TTC549 (cell line): Measurements from ENCODE around the gene MLXIP.

Experiments used
- FAIRE-seq: peaks from 2 replicates; lab custom pipeline; 2012; peaks lifted over from hg19 to GRCh38; lab: Jason Lieb, UNC

Gene MLXIP

DNA sequence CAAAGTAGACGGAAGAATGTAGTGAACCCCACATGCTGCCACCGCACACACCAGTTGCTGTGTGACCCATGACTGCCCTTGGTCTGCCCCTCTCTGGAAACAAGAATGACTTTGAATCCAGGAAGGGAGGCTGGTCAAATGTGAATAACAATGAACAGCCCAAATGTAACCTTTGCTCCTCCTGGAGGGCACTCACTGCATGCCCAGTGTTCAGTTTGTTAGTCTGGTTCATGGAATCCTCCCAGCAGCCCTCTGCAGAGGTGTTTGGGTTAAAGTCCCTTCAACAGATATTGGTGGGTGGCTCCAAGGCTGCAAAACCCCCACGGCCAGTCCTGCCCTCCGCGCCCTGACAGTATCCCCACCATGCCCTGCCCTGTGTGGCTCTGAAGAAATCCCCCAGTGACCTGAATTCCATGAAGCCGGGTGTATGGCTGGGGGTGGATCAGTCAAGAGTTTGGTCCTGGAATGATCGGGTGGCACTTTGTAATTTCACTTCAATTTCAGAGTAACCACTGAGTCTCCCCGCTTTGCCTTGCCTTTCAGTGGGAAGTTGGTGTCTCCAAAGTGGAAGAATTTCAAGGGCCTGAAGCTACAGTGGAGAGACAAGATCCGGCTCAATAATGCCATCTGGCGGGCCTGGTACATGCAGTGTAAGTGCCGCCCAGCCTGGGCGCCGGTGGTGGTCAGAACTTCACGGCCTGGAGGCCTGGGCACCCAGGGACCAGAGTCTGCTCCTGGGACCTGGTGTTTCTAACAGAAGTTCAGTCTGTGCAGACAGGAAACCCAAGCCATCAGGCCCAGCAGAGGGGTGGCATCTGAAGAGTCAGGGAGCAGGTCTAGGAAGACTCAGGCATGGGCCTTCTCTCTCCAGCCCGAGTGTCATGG is 48.4 kb downstream of the MLXIP start:
- no peak for FAIRE-seq

DNA sequence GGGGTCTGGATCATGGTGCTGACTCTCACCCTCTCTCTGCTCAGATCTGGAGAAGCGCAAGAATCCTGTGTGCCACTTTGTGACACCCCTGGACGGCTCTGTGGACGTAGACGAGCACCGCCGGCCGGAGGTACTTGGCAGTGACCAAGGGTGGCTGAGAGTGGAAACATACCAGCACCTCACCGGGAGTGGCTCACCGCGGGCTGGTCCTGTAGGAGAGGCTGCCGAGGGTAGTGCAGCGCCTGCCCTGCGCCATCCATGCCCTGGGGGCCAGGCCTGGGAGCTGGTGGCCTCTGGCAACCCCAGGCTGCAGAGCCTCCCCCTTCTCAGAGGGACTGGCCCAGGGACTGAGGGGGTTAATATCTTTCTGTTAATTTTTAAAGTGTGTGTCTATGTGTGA is 49.3 kb downstream of the MLXIP start:
- FAIRE-seq = no peak

DNA sequence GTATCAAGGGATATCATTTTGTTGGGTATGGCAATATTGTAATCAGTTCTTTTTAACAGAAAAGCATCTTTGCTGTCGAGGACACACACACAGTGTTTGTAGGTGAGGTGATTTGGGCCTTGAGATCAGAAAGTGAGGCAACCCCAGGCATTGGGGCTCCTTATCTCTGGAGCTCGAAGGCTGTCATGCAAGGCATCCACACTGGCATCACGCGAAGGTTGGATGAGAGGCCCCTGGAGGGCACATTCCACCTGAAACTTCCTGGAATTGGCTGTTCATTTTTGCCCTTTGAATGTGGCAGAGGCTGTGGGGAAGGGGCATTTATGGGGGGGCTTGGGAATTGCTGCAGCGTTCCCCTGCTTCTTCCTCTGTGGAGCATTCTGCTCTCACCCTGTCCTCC is 49.9 kb downstream of the MLXIP start:
- no peak for FAIRE-seq

DNA sequence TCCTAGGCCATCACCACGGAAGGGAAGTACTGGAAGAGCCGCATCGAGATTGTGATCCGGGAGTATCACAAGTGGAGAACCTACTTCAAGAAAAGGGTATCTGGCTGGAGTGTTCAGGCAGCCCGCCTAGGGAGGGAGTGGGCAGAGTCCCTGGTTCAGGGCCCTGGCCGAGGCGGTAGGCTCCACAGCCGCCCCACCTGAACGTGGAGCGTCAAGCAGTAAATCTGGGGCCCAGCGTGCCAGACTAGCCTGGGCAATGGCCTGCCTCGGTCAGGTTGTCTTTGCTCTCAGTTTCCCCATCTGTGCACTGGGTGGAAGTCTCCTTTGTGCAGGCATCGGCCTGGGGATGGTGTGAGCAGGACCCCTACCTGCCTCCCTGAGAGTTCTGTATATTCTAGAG is 50.6 kb downstream of the MLXIP start:
- FAIRE-seq = no peak

GRCh38 chr12:122130150-122130549 is 51.6 kb downstream of the MLXIP start:
- no peak for FAIRE-seq

GRCh38 chr12:122133192-122133950 is 54.8 kb downstream of the MLXIP start:
- FAIRE-seq = no peak

DNA sequence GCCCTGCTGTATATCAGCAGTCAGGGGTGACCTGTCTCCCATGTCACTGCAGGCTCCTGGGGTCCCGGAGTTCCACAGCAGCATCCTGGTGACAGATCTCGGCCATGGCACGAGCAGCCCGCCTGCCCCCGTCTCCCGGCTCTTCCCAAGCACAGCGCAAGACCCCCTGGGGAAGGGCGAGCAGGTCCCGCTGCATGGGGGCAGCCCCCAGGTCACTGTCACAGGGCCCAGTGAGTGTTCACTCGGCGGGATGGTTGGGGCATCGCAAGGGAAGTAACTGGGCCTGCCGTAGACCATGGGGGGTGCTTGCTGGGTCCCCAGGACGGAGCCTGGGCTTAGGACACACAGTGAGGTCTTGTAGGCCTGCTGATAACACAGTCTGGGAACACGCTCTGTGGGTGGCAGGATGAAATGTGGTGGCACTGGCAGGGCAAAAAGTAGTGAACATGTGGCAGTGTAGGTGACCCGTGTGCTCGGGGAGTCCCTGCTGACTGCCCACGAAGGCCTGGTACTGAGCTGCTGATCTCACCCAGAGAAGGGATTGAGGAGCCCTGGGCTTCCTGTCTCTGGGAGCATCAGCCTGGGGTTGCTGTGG is 57.0 kb downstream of the MLXIP start:
- no peak for FAIRE-seq

DNA sequence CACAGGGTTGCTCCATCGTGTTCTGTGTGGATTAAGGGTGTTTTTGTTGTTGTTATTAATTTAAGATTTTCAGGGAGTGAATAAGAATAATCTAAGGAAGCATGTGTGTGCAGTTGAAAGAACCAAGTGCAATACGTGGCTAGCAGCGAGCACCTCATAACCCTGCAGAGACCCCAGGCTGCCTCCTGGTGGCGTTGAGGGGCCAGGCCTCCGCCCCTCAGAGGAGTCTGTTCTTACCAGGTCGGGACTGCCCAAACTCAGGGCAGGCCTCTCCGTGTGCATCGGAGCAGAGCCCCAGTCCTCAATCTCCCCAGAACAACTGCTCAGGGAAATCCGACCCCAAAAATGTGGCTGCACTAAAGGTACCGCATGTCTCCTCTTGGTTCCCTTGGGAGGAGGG is 58.7 kb downstream of the MLXIP start:
- FAIRE-seq = no peak

DNA sequence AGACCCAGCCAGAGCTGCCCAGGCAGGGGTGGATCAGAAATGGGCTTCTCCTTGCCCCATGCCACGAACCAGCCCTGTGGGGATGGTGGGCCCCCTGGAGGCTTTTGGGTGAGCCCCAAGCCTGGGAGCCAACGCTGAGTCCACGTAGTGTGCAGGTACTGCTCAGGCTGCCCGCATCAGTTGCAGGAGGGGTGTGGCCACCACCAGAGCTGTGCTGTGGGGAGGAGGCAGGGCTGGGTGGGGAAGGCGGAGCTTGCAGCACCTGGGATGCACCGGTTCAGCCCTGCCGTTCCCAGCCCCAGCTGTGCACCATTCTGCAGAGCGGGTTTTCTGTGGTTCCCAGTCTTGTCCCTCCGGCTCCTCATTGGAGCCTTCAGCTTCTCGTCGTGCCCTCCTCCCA is 59.1 kb downstream of the MLXIP start:
- no peak for FAIRE-seq

- no peak for FAIRE-seq
Measured at GRCh38 chr12:122138181-122138580, 59.6 kb downstream of the MLXIP start.

- FAIRE-seq = no peak
Measured at GRCh38 chr12:122138616-122139015, 60.1 kb downstream of the MLXIP start.

DNA sequence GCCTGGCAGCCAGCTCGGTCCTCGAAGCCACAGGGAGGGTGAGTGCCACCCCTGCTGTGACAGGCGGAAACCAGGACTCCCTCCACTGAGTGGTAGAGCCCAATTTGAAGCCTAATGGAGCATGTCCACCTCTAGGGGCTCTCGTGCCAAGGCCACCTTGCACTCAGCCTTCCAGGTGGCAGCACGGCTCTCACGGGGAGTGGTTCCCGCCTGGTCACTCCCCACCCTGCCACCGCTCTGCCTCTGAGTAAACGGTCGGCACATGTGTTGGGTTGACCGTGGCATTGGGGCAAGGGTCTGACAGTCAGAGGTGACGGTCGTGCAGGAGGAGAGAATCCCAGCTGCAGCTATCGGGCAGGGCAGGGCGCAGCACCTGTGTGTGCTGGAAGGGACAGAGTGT is 60.7 kb downstream of the MLXIP start:
- no peak for FAIRE-seq

- no peak for FAIRE-seq
Measured at GRCh38 chr12:122139941-122140340, 61.4 kb downstream of the MLXIP start.

DNA sequence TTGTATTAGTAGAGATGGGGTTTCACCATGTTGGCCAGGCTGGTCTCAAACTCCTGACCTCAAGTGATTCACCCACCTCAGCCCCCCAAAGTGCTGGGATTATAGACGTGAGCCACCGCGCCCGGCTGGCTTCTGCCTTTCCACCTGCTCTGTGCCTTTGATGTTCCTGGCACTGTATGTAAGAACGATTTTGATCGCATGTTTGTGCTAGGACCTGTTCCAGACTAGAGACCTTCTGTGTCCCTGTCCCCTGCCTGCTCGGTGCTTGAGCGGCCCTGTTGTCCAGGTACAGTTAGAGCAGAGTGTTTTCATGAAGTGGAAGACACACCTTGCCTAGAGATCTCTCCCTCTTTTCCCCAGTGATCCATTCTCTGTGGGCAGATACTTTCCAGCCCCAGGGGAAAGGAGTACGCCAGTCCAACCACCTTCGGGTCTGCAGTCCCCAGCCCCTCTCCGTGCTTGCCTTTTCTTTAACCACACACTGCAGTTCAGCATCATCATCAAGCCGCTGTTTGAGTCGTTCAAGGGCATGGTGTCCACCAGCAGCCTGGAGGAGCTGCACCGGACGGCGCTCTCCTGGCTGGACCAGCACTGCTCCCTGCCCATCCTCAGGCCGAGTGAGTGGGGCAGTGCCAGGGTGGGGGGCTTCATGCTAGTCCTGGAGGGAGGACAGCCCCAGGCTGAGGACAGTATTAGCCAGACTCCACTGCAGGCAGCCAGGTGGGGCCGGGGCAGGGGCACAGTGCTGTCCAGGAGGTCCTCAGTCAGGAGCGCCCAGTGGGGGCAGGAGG is 62.1 kb downstream of the MLXIP start:
- no peak for FAIRE-seq

DNA sequence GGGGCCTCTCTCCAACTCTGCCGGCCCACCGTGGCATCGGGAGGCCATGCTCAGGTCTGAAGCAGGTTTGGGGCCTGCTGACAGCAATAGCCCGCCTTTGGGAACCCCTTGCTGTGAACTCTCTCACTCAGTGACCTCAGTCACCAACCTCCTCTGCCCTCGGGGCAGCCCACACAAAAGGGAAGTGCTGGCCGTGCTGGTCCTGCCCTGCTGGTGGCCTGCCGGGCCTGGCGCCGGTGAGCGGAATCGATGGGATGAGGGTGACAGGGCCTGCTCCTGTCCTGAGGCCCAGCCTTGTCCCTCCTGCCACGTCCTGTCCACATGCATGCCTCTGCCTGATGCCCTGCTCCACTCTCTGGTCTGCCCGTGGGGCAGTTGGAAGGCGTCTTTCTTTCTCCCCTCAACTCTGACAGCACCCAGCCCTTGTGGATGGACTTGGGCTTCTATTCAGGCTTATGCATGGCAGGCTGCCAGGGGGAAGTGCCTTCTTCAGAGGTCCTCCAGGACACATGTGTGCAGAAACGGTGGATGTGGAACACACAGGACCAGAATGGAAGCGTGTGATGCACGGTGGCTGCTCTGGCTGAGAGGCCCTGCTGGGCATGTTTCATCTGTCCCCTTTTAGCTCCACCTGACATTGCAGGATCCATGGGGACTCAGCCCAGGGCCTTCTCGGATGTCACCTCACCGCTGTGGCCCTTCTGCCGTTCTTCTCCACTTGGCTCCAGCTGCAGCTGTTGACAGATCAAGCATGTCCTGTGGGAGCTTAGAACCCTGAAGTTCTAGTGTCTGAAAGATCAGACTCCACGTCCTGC is 63.6 kb downstream of the MLXIP start:
- FAIRE-seq = no peak

- no peak for FAIRE-seq
Measured at GRCh38 chr12:122142857-122143256, 64.3 kb downstream of the MLXIP start.

- FAIRE-seq = no peak
Measured at GRCh38 chr12:122144885-122145284, 66.3 kb downstream of the MLXIP start.

DNA sequence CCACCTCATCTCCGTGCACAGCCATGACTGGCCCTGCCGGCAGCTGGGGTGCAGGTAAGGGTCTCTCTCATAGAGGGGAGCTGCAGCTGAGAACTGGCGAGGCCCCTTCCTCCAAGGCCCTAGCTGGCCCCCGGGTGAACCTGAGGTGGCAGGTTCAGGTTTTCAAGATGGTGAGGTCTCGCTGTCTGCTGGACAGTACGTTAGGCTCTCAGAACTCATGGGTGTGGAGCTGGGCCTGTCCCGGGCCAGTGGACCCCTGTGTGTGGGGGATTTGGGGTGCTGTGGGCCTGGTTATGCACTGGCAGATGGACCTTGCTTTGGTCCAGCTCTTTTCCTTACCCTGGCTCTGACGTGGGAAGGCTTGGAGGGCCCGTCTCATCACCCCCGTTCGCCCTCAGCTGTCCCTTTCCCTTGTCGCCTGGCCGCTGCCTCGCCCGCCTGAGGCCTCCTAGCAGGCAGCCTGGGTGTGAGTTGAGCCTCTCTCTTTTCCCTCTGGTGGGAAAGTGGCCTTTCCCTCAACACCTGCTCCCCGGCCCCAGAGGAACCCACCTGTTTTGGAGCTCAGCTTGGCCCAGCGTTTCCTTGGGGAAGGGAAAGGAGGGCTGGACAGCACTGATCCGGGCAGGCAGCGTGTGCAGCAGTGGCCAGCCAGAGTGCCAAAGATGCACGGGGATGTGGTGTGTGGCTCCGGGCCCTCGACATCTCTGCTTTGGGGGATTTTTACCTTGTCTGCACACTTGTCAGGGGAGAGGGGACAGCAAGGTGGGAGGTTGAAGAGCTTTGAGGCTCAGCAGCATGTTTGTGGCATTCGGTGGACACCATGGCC is 67.2 kb downstream of the MLXIP start:
- FAIRE-seq = no peak

GRCh38 chr12:122147514-122148290 is 69.1 kb downstream of the MLXIP start:
- no peak for FAIRE-seq

GRCh38 chr12:122148657-122149056 is 70.1 kb downstream of the MLXIP start:
- no peak for FAIRE-seq
